Measurements from ENCODE around the gene ALOX5.
"Not testable (repeated sequence)": the region's sequence is repeated elsewhere in the genome, so short reads cannot be mapped to it uniquely, and the experiment has no call there.

The ALOX5 gene

DNA sequence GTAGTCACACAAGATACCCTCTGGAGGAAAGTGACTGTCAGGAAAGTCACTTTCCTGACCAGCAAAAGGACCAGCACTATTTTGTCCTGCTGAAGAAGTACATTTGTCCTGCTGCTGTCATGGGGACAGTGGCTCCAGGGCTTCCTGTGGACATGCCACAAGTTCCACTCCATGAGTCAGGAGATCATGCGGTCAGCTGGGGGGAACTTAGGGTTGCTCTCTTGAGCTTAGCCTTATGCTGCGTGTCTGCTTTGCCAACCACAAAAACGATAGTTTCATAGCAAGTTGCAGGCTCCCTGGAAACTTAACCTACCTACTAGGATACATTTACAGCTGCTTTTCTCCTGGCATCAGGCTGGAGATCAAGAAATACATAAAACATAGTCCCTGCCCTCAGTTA, 19.8 kb upstream of the ALOX5 start:
- TF ChIP-seq, protein P1, sequence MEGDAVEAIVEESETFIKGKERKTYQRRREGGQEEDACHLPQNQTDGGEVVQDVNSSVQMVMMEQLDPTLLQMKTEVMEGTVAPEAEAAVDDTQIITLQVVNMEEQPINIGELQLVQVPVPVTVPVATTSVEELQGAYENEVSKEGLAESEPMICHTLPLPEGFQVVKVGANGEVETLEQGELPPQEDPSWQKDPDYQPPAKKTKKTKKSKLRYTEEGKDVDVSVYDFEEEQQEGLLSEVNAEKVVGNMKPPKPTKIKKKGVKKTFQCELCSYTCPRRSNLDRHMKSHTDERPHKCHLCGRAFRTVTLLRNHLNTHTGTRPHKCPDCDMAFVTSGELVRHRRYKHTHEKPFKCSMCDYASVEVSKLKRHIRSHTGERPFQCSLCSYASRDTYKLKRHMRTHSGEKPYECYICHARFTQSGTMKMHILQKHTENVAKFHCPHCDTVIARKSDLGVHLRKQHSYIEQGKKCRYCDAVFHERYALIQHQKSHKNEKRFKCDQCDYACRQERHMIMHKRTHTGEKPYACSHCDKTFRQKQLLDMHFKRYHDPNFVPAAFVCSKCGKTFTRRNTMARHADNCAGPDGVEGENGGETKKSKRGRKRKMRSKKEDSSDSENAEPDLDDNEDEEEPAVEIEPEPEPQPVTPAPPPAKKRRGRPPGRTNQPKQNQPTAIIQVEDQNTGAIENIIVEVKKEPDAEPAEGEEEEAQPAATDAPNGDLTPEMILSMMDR (IDR thresholded peaks at IDR 0.05; ENCODE audit: low read length, missing control alignments): no peak
- no peak overlapping the region for H3K4me3 ChIP-seq (replicated peaks; ENCODE audit: low read depth, low read length)
- DNase-seq (ENCODE audit: low read depth): no peak

DNA sequence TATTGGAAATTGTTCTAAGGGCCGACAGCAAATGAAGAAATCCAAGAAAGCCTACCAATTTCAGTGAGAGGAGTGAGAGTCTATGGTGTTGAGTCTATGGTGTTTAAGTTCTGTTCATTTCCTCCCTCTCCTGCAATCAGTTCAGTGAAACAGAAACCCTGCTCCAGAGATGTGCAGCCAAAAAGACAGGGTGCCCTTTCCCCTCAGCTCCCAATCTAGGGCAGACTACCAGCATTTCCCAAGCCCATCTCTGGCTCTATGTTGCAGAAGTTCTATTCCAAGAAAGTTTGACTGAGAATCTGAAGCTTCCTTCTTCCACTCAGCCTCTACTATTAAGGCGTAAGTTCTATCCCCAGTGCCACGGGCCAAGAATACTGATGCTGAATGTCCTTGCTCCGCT, 18.5 kb upstream of the ALOX5 start:
- H3K4me3 ChIP-seq (replicated peaks; ENCODE audit: low read depth, low read length): no peak overlapping the region
- TF ChIP-seq, protein P1 (IDR thresholded peaks at IDR 0.05; ENCODE audit: low read length, missing control alignments): no peak
- no peak for DNase-seq (ENCODE audit: low read depth)

DNA sequence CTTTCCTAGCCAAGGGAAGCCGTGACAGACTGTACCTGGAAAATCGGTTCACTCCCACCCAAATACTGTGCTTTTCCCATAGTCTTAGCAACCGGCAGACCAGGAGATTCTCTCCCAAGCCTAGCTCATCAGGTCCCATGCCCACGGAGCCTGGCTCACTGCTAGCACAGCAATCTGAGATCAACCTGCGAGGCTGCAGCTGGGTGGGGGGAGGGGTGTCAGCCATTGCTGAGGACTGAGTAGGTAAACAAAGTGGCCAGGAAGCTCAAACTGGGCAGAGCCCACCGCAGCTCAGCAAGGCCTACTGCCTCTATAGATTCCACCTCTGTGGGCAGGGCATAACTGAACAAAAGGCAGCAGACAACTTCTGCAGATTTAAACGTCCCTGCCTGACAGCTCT, 15.1 kb upstream of the ALOX5 start:
- not testable (repeated sequence) for H3K4me3 ChIP-seq (replicated peaks; ENCODE audit: low read depth, low read length); DNase-seq (ENCODE audit: low read depth)

DNA sequence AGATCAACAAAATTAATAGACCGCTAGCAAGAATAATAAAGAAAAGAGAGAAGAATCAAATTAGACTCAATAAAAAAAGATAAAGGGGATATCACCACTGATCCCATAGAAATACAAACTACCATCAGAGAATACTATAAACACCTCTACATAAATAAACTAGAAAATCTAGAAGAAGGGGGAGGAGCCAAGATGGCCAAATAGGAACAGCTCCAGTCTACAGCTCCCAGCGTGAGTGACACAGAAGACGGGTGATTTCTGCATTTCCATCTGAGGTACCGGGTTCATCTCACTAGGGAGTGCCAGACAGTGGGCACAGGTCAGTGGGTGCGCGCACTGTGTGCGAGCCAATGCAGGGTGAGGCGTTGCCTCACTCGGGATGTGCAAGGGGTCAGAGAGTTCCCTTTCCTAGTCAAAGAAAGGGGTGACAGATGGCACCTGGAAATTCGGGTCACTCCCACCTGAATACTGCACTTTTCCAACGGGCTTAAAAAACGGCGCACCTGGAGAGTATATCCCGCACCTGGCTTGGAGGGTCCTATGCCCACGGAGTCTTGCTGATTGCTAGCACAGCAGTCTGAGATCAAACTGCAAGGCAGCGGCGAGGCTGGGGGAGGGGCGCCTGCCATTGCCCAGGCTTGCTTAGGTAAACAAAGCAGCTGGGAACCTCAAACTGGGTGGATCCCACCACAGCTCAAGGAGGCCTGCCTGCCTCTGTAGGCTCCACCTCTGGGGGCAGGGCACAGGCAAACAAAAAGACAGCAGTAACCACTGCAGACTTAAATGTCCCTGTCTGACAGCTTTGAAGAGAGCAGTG, 11.8 kb upstream of the ALOX5 start:
- DNase-seq (ENCODE audit: low read depth): not testable (repeated sequence)

DNA sequence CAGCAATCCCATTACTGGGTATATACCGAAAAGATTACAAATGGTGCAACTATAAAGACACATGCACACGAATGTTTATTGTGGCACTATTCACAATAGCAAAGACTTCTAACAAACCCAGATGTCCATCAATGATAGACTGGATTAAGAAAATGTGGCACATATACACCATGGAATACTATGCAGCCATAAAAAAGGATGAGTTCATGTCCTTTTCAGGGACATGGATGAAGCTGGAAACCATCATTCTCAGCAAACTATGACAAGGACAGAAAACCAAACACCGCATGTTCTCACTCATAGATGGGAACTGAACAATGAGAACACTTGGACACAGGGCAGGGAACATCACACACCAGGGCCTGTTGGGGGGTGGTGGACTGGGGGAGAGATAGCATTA, 6.4 kb upstream of the ALOX5 start:
- DNase-seq (ENCODE audit: low read depth); H3K4me3 ChIP-seq (replicated peaks; ENCODE audit: low read depth, low read length): not testable (repeated sequence)

More for the DNA sequence above, 11.8 kb upstream of the ALOX5 start:
- H3K4me3 ChIP-seq (replicated peaks; ENCODE audit: low read depth, low read length): not testable (repeated sequence)

DNA sequence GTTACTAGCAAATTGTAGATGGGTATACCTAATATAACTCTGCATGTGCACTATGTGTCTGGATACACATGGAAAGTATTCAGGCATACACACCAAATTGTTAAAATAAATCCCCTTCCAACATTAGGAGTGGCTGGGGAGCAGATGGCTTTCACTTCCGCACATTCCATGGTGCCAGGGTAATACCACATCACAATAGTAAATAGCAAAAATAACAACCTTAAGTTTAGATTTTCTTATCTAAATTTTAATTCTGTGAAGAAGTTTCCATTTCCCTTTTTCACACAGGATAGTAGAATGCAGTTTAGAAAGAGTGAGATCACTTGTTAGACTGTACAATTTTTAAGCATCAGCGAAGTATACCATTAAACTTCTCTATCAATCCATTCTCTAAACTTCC, 5.8 kb upstream of the ALOX5 start:
- no peak for DNase-seq (ENCODE audit: low read depth)
- no peak overlapping the region for H3K4me3 ChIP-seq (replicated peaks; ENCODE audit: low read depth, low read length)
- TF ChIP-seq, protein P1 (IDR thresholded peaks at IDR 0.05; ENCODE audit: low read length, missing control alignments): no peak

DNA sequence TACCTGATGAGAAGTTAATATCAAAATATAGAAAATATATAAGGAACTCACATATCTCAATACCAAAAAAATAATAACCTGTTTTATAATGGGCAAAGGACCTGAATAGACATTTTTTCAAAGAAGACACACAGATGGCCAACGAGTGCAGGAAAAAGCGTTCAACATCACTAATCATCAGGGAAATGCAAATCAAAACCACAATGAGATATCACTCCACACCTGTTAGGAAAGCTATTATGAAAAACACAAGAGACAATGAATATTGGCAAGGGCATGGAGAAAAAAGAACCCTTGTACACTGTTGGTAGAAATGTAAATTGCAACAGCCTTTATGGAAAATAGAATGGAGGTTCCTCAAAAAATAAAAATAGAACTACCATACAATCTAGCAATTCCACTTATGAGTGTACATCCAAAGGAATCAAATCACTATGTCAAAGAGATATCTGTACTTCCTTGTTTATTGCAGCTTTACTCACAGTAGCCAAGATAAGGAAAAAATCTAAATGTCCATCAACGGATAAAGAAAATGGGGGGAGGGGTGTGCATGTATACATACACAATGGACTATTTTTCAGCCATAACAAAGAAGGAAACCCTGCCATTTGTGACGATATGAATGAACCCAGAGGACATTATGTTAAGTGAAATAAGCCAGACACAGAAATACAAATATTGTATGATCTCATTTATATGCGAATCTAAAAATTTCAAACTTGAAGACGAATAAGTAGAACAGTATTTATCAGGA, 3.6 kb upstream of the ALOX5 start:
- no peak for DNase-seq (ENCODE audit: low read depth)
- TF ChIP-seq, protein P1 (IDR thresholded peaks at IDR 0.05; ENCODE audit: low read length, missing control alignments): no peak
- no peak overlapping the region for H3K4me3 ChIP-seq (replicated peaks; ENCODE audit: low read depth, low read length)

DNA sequence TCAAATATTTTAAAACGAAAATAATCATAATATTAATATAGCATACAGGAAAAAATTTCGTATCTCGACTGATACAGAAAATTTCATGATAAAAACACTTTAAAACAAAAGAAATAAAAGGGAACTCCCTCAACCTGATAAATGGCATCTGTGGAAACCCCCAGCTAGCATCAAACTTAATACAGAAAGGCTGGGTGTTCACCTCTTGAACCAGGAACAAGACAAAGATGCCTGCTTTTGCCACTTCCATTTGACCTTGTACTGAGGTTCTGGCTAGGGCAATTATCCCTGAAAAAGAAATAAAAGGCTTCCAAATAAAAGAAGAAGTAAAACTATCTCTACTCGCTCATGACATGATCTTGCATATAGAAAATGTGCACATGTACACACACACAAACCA, 2.5 kb upstream of the ALOX5 start:
- H3K4me3 ChIP-seq (replicated peaks; ENCODE audit: low read depth, low read length): no peak overlapping the region
- TF ChIP-seq, protein P1 (IDR thresholded peaks at IDR 0.05; ENCODE audit: low read length, missing control alignments): no peak
- no peak for DNase-seq (ENCODE audit: low read depth)

Data from fibroblast of pulmonary artery (primary cell).